PC-3 (cell line): ENCODE results near the gene LBHD2. TPM values are rescaled to one million over a fixed set of nuclear protein-coding genes. Genes with fewer than 3 reads are reported as not detected.

Experiments used
- ATAC-seq: fragments of 200-7000 bp; cut with Tn5 transposase; 2 replicates; pipeline ENCODE4 v1.9.1; 2020; ENCODE audit warnings: mild to moderate bottlenecking, moderate library complexity
- BruUV-seq: library from RNA; stranded (reverse); fragments of 400-500 nt; replicated peaks from 2 replicates; lab custom pipeline; 2021; lab: Mats Ljungman, UMichigan
- CTCF ChIA-PET: fragments of 300-600 bp; sonication (Branson Sonifier 250); formaldehyde crosslinking; loops from one replicate; lab custom pipeline; 2022; ENCODE audit warnings: antibody characterized with exemption; lab: Charles Lee
- POLR2A ChIA-PET: fragments of 300-600 bp; sonication (Branson Sonifier 250); formaldehyde crosslinking; loops from one replicate; lab custom pipeline; 2022; ENCODE audit warnings: antibody characterized with exemption; ENCODE audit not compliant: unreplicated experiment; lab: Charles Lee
- DNase-seq: peaks from one replicate; pipeline ENCODE4 v3.0.0-alpha.2; 2015
- H2AFZ ChIP-seq: fragments of 300-600 bp; sonication (generic); 2 replicates; pipeline ENCODE4 v1.6.0; 2016; ENCODE audit warnings: antibody characterized with exemption, low read length
- H3F3A ChIP-seq: fragments of 300-600 bp; sonication (generic); one replicate; pipeline ENCODE4 v1.6.0; 2017; ENCODE audit warnings: antibody characterized with exemption, low read length, control low read depth, mild to moderate bottlenecking; ENCODE audit not compliant: unreplicated experiment
- H3K27ac ChIP-seq: fragments of 300-600 bp; sonication (generic); 2 replicates; pipeline ENCODE4 v1.5.1; 2016; ENCODE audit warnings: mild to moderate bottlenecking, low read length
- H3K27me3 ChIP-seq: fragments of 300-600 bp; sonication (generic); 2 replicates; pipeline ENCODE4 v1.6.1; 2016; ENCODE audit warnings: low read length, mixed read lengths
- H3K36me3 ChIP-seq: fragments of 300-600 bp; sonication (generic); 2 replicates; pipeline ENCODE4 v1.6.1; 2016; ENCODE audit warnings: low read depth, mixed run types, low read length, mixed read lengths
- H3K4me1 ChIP-seq: fragments of 300-600 bp; sonication (generic); 2 replicates; pipeline ENCODE4 v1.5.1; 2016; ENCODE audit warnings: low read length; ENCODE audit not compliant: insufficient read depth
- H3K4me2 ChIP-seq: fragments of 300-600 bp; sonication (generic); 2 replicates; pipeline ENCODE4 v1.6.0; 2016; ENCODE audit warnings: low read length
- H3K4me3 ChIP-seq: fragments of 300-600 bp; sonication (generic); 2 replicates; pipeline ENCODE4 v1.5.1; 2016; ENCODE audit warnings: mild to moderate bottlenecking, low read length, mixed read lengths
- H3K79me2 ChIP-seq: fragments of 300-600 bp; sonication (generic); 2 replicates; pipeline ENCODE4 v1.6.1; 2017; ENCODE audit warnings: low read length, mixed read lengths
- H3K9ac ChIP-seq: fragments of 300-600 bp; sonication (generic); 2 replicates; pipeline ENCODE4 v1.6.0; 2016; ENCODE audit warnings: mild to moderate bottlenecking, low read length
- H3K9me2 ChIP-seq: fragments of 300-600 bp; sonication (generic); replicated peaks from 2 replicates; pipeline ENCODE4 v1.6.1; 2016; ENCODE audit warnings: mixed run types, low read length, mixed read lengths
- H3K9me3 ChIP-seq: fragments of 300-600 bp; sonication (generic); 2 replicates; pipeline ENCODE4 v1.6.1; 2016; ENCODE audit warnings: low read length, mixed read lengths
- H4K20me1 ChIP-seq: fragments of 300-600 bp; sonication (generic); 2 replicates; pipeline ENCODE4 v1.6.1; 2016; ENCODE audit warnings: low read length, mixed read lengths
- CTCF ChIP-seq: fragments of 300-600 bp; sonication (generic); conservative IDR thresholded peaks from 2 replicates; pipeline ENCODE4 v1.5.1; 2017; ENCODE audit warnings: antibody characterized with exemption, low read depth, mild to moderate bottlenecking, low read length
- EZH2 ChIP-seq: fragments of 300-600 bp; sonication (generic); IDR thresholded peaks from one replicate; pipeline ENCODE4 v1.6.1; 2017; ENCODE audit warnings: antibody characterized with exemption, mild to moderate bottlenecking, low read length; ENCODE audit not compliant: unreplicated experiment
- EZH2phosphoT487 ChIP-seq: fragments of 300-600 bp; sonication (generic); IDR thresholded peaks from 2 replicates; pipeline ENCODE4 v1.6.1; 2018; ENCODE audit warnings: mild to moderate bottlenecking, antibody characterized with exemption, low read length, borderline replicate concordance
- intact Hi-C: fragments of 100-400 bp; cut with micrococcal nuclease; formaldehyde crosslinking; loops from 2 replicates; pipeline ENCODE4 v1.9.0; 2023
- total RNA-seq: library from RNA; depleted of rRNA; stranded (reverse); fragments of >200 nt; gene quantifications from 2 replicates; pipeline ENCODE4 v1.2.3, GENCODE V29; 2014

Gene LBHD2
- total RNA-seq, 1 experiment from 2014 or later = not detected

GRCh38 chr14:103105580-103106150, 21.7 kb downstream of the LBHD2 start:
- intact Hi-C loops = loop anchor here (1.0 to 5.0 kb wide), 3 partner anchors 37 to 187 kb away; no protein-coding TSS in a partner anchor
- ChIA-PET POLR2A (interaction anchor here (0.6 kb wide), 1 partner anchor 112 kb away, joined by 9 read pairs; no protein-coding TSS in a partner anchor), CTCF (interaction anchor here (0.6 to 1.8 kb wide), 11 partner anchors 10 to 185 kb away, joined by 3 to 12 read pairs (median 5); no protein-coding TSS in a partner anchor)
- no peaks in the 10 kb centered on the region for H3F3A ChIP-seq
- H4K20me1 ChIP-seq = no peaks in the 10 kb centered on the region
- TF ChIP-seq CTCF = peak; percentile 57
- no peak for TF ChIP-seq EZH2
- H3K4me3 ChIP-seq = no peak overlapping the region
- peaks cover 7% of the 10 kb centered on the region; the same call in 1 of the 2 replicates for H3K27me3 ChIP-seq
- H2AFZ ChIP-seq = no peak overlapping the region
- H3K4me1 ChIP-seq = peaks cover 27% of the 10 kb centered on the region
- H3K36me3 ChIP-seq = no peaks in the 10 kb centered on the region
- 0 out of 2 replicates have a peak overlapping the region, but pooled peaks have one; percentile 83 for H3K4me2 ChIP-seq
- no peak overlapping the region for H3K27ac ChIP-seq
- no peaks in the 10 kb centered on the region for H3K9me2 ChIP-seq
- H3K79me2 ChIP-seq = no peaks in the 10 kb centered on the region
- DNase-seq (peak; percentile 55), ATAC-seq (peak; percentile 14; the same call in 1 of the 2 replicates)
- H3K9ac ChIP-seq = no peak overlapping the region
- BruUV-seq = no TSS peak
- no peaks in the 10 kb centered on the region for H3K9me3 ChIP-seq

GRCh38 chr14:103107455-103107854, 23.4 kb downstream of the LBHD2 start:
- ChIA-PET POLR2A (no interaction called here), CTCF (no interaction called here)
- Histone ChIP-seq H3K4me2 (no peak overlapping the region), H3K9me3 (no peaks in the 10 kb centered on the region), H3F3A (no peaks in the 10 kb centered on the region), H3K4me3 (no peak overlapping the region), H3K27me3 (peaks cover 7% of the 10 kb centered on the region; the same call in 1 of the 2 replicates), H3K36me3 (no peaks in the 10 kb centered on the region), H2AFZ (no peak overlapping the region), H3K9me2 (no peaks in the 10 kb centered on the region), H3K9ac (no peak overlapping the region), H3K27ac (no peak overlapping the region), H3K4me1 (peaks cover 33% of the 10 kb centered on the region), H4K20me1 (no peaks in the 10 kb centered on the region), H3K79me2 (no peaks in the 10 kb centered on the region)
- ATAC-seq = no peak
- intact Hi-C loops = loop anchor here (5.0 kb wide), 1 partner anchor 35 kb away; no protein-coding TSS in a partner anchor
- BruUV-seq = no TSS peak
- TF ChIP-seq CTCF (no peak), EZH2phosphoT487 (no peak), EZH2 (no peak)
- DNase-seq = no peak
